NCI-H1417 treated with DMSO at 0.1 percent for 48 hours (cell line): ENCODE data around the gene ARMC10.
A peak's percentile ranks its signal among the peaks of the same experiment; 100 is the strongest.
"Not testable (repeated sequence)": the region's sequence is repeated elsewhere in the genome, so short reads cannot be mapped to it uniquely, and the experiment has no call there.

Source experiments
- DNase-seq: peaks from one replicate; lab custom pipeline; 2025; lab: John Stamatoyannopoulos, UW

The ARMC10 gene

GRCh38 chr7:103074519-103075336 is at the start of gene ARMC10, which contains the start of gene FBXL13:
Gene ARMC10 (plus strand): TSS chr7:103075140. CDS start chr7:103075273, 133 bp downstream.
Gene FBXL13 (minus strand): TSS chr7:103074796.
- DNase-seq, result peak; percentile 69

GRCh38 chr7:103025341-103025740 is 49.6 kb upstream of the ARMC10 start:
- no peak for DNase-seq

DNA sequence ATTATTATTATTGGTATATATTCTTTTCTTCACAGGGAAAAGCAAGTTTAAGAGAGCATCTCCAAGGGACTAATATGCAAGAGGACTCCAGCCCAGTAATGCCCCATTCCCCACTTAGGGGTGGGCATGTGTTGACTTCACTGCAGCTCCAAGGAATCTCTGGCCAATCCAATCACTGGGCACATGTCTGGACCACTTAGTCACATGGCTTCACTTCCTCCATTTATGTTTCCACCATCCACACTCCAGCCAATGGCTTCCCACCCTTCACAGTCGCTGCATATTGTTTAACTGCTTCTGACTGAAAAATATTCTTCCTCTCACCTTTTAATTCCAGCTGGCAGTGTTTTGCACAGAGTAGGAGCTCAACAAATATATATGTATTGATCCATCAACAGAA is 43.9 kb upstream of the ARMC10 start:
- no peak for DNase-seq

GRCh38 chr7:103031781-103032180 is 43.2 kb upstream of the ARMC10 start:
- DNase-seq, result no peak

DNA sequence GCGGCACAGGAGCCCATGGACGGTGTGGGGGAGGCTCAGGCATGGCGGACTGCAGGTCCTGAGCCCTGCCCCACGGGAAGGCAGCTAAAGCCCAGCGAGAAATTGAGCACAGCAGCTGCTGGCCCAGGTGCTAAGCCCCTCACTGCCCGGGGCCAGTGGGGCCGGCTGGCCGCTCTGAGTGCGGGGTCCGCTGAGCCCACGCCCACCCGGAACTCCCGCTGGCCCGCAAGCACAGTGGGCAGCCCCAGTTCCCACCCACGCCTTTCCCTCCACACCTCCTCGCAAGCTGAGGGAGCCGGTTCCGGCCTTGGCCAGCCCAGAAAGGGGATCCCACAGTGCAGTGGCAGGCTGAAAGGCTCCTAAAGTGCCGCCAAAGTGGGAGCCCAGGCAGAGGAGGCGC is 40.6 kb upstream of the ARMC10 start:
- DNase-seq, result not testable (repeated sequence)

DNA sequence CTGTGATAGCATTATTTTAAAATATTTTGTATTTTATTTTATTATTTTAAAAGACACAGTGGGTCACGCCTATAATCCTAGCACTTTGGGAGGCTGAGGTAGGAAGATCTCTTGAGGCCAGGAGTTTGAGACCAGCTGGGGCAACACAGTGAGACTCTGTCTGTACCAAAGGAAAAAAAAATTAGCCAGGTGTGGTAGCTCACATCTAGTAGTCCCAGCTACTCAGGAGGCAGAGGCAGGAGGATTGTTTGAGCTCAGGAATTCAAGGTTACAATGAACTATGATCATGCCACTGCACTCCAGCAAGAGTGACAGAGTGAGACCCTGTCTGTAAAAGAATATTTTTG is 37.5 kb upstream of the ARMC10 start:
- DNase-seq, result no peak

- not testable (repeated sequence) for DNase-seq
These were observed 36.9 kb upstream of the ARMC10 start for GRCh38 chr7:103037823-103038739.

DNA sequence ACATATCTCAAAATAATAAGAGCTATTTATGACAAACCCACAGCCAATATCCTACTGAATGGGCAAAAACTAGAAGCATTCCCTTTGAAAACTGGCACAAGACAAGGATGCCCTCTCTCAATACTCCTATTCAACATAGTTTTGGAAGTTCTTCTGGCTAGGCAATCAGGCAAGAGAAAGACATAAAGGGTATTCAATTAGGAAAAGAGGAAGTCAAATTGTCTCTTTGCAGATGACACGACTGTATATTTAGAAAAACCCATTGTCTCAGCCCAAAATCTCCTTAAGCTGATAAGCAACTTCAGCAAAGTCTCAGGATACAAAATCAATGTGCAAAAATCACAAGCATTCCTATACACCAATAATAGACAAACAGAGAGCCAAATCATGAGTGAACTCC is 33.1 kb upstream of the ARMC10 start:
- DNase-seq, result not testable (repeated sequence)

DNA sequence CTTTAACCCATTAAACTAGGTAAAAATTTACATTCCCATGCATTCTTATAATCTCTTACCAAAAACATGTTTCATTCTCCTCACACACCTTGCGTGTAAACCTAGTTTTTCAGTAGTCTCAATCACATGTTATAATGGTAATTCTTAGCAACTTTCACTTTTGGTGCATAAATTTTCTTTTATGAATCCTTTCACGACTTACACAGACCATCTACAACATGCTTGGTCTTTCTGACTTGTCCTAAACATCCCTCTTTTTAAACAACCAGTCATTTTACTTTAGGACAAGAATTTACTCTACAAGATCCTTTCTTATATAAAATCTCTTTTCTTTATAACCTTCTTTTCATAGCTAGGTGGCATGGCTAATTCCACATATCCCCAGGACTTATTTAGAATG is 26.1 kb upstream of the ARMC10 start:
- no peak for DNase-seq

DNA sequence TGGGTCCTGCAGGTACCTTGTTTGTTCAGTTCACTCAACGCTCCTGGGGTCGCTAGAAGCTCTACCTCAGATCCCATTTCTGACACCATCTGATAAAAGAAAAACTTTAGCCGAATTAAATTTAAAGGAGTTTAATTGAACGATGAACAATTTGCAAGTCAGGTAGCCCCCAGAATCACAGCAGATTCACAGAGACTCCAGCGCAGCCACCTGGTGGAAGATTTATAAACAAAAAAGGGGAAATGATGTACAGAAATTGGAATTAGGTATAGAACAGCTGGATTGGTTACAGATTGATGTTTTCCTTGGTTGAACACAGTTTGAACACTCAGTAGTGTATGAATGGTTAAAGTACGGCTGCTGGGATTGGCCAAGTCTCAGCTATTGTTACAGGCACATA is 23.4 kb upstream of the ARMC10 start:
- no peak for DNase-seq

DNA sequence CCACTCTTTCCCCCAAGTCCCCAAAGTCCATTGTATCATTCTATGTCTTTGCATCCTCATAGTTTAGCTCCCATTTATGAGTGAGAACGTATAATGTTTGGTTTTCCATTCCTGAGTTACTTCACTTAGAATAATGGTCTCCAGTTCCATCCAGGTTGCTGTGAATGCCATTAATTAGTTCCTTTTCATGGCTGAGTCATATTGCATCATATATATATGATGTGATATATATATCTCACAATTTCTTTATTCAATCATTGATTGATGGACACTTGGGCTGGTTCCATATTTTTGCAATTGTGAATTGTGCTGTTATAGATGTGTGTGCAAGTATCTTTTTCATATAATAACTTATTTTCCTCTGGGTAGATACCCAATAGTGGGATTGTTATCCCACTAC is 18.9 kb upstream of the ARMC10 start:
- not testable (repeated sequence) for DNase-seq

DNA sequence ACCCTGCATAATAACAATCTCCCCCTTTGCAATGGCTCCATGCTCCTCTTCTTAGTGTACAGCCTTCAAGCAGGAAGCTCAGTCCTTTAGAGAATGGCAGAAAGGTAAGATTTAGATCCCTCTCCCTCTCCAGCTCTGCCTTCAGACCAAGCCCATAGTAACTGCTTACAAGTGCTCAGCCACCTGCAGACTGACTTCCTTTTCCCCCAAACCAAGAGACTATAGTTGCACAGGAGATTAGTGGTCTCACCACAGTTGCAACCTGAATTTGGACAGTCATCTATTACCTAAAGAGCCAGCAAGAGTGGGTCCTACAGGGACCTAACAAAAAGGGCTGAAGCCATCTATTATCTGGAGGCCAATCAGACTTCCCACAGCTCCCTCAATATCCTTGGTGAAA is 16.8 kb upstream of the ARMC10 start:
- no peak for DNase-seq

GRCh38 chr7:103059471-103059870 is 15.5 kb upstream of the ARMC10 start:
- no peak for DNase-seq

- no peak for DNase-seq
These were observed 11.0 kb upstream of the ARMC10 start for GRCh38 chr7:103063895-103064294.

DNA sequence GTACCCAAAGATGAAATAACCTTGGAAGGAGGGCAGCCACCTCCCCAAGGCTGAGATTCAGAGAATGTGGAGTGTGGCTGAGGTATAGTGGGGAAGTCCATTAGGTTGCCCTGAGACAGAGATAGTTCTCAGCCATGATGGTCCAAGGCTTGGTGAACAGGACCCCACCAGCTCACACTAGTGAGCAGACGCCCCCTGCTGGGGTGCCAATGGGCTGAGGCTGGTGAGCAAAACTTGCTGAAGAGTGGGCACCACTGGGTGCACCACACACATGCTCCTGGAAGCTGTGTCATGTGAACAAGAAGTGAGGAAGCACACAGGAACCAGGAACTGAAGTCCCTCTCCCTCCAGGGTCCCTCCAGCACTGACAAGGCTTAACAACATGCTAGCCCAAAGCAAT is 9.3 kb upstream of the ARMC10 start:
- DNase-seq, result no peak

DNA sequence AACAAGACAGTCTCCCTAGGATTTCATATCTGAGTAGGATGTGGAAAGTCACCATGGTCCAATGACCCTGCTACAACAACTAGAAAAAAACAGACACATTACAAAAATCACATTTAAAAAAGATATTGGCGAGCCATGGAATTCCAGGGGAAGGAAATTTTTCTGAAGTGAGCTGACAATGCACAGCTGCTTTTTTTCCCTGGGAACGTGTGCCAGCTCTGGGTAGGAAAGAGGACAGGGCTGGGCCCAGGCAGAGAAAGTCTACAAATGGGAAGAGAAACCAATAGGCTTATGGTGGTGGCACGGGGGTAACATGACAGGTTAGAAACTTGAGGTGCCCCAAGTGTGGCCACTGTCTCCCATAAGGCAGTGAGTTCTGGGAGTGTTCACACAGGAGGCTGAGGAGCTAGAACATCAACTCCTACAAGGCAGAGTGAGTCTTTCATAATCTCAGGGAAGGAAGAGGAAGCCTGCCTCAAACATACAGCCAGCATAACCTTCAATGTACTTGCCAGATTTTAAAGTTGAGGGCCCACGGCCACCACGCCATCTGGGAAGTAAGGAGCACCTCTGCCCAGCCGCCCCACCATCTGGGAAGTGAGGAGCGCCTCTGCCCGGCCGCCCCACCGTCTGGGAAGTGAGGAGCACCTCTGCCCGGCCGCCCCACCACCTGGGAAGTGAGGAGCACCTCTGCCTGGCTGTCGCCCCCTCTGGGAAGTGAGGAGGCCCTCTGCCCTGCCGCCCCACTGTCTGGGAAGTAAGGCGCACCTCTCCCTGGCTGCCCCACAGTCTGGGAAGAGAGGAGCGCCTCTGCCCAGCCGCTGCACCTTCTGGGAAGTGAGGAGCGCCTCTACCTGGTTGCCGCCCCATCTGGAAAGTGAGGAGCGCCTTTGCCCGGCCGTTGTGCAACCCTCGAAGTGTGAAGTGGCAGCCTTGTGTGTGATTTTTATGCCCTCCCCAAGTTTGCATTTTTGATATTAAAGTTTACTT is 6.2 kb upstream of the ARMC10 start:
- no peak for DNase-seq

DNA sequence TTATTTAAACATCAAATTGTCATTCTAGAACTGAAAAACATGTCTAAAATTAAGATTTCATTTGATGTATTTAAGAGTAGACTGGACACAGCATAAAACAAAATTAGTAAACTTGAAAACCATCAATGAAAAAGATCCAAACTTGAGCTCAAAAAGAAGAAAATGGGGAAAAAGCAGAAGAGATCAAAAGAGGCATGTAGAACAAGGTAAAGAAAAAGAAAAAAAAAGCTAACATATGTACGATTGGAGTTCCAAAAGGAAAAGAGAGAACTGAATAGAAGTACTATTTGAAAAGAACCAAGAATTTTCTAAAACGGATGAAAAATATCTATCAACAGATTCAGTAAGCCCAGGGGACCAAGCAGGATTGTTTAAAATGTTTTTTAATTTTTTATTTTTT is 3.9 kb upstream of the ARMC10 start:
- no peak for DNase-seq

GRCh38 chr7:103073989-103074518 is 886 bp upstream of the ARMC10 start:
- DNase-seq, result no peak

DNA sequence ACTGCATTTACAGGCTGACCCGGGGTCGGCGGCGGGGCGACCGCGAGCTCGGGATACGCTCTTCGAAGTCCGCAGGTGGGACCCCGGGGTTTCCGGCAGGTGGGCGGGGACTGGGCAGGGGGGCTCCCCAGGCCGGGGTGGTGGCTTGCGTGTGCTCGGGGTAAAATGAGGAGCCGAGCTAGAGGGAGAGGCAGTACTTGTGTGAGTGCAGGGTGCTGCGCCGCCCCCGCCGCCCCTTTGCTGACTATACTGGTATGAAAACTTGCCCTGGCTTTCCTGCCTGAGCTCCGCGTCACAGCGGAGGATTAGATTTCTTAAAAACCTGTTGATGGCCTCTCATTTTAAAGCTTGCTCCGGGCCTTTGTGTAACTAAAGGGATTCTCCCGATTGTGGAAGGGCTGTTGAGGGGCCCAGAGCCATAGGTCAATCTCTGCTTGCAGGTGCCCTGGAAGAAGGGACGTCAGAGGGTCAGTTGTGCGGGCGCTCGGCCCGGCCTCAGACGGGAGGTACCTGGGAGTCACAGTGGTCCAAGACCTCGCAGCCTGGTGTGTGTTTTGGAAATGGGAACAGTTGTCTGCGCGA is 488 bp downstream of the ARMC10 start:
- no peak for DNase-seq

DNA sequence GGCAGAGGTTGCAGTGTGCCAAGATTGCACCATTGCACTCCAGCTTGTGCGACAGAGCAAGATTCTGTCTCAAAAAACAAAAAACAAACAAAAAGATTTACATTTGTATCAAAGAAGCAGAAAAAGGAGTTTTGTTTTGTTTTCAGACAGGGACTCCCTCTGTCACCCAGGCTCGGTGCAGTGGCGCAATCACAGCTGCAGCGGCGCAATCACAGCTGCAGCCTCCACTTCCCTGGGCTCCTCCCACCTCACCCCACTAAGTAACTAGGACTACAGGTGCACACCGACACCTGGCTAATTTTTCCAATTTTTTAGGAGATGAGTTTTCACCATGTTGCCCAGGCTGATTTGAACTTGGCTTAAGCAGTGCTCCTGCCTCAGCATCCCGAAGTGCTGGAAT is 1.8 kb downstream of the ARMC10 start:
- no peak for DNase-seq

DNA sequence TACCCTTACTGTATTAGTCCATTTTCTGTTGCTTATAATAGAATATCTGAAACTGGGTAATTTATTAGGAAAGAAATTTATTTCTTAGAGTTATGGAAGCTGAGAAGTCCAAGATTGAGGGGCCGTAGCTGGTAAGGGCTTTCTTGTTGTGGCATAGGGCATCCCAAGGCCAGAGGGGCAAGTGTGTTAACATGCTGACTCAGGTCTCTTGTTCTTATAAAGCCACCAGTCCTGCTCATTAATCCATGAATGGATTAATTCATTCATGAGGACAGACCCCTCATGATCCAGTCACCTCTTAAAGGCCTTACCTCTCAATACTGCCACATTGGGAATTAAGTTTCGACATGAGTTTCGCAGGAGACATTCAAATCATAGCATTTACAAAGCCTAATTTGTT is 2.4 kb downstream of the ARMC10 start:
- no peak for DNase-seq
